Right atrium auricular region (tissue), 2 donors: ENCODE results near the gene KLHL11. TPM values are rescaled to one million over a fixed set of nuclear protein-coding genes. Genes with fewer than 3 reads are reported as not detected.

Experiments used
- DNase-seq: peaks from one replicate; pipeline ENCODE4 v3.0.0-alpha.2; 2019; ENCODE audit warnings: low spot score
- H3K27ac ChIP-seq, 2 donors: fragments of 200-600 bp; sonication (generic); 1 replicate in 1 of 2; 2 replicates in 1 of 2; pipeline ENCODE4 v1.5.1; 2016 to 2019
- H3K27me3 ChIP-seq, 2 donors: fragments of 200-600 bp; sonication (generic); one replicate each; pipeline versions ENCODE4 v1.5.1 to v1.6.0; 2017 to 2019
- H3K36me3 ChIP-seq: fragments of 200-600 bp; sonication (generic); one replicate; pipeline ENCODE4 v1.5.1; 2016
- H3K4me1 ChIP-seq, 2 donors: fragments of 200-600 bp; sonication (generic); one replicate each; pipeline versions ENCODE4 v1.5.1 to v1.6.0; 2017 to 2019
- H3K4me3 ChIP-seq, 2 donors: fragments of 200-600 bp; sonication (generic); 1 replicate in 1 of 2; 2 replicates in 1 of 2; pipeline ENCODE4 v1.5.1; 2017 to 2019; ENCODE audit warnings: mild to moderate bottlenecking in 1 of 2, moderate library complexity in 1 of 2
- H3K9me3 ChIP-seq, 2 donors: fragments of 200-600 bp; sonication (generic); one replicate each; pipeline ENCODE4 v1.5.1; 2019
- total RNA-seq, 2 donors: library from RNA; depleted of rRNA; stranded (reverse); fragments of >200 nt; gene quantifications; one replicate each; pipeline ENCODE4 v1.1.0, GENCODE V29; 2016
- TF ChIP-seq, protein P1 (sequence below), 2 donors: fragments of 200-600 bp; sonication (generic); IDR thresholded peaks; one replicate each; pipeline ENCODE4 v1.5.1; 2019; ENCODE audit warnings: antibody characterized with exemption in 2 of 2

KLHL11 gene
- total RNA-seq, 2 donors from 2014 or later = 6.9 to 8.7 TPM

DNA sequence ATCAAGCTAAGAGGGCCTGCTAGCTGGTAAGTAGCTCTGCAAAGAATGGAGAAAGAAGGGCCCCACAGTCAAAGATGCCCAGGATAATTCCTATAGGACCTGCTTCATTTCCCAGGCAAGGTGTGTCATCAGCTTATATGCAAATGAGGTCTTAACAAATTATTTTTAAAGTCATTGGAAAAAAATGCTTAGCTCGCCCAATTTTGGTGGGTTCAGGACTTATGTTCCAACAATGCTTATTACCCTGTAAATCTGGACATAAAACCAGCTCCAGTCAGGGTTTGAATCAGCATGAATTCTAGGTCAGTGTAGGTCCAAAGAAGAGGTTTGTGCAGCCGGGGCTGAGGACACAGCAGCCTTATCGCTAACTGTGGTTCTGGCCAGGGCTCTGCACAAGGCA is 28.2 kb upstream of the KLHL11 start:
- H3K9me3 ChIP-seq = no peaks in the 10 kb centered on the region
- TF ChIP-seq, protein P1, sequence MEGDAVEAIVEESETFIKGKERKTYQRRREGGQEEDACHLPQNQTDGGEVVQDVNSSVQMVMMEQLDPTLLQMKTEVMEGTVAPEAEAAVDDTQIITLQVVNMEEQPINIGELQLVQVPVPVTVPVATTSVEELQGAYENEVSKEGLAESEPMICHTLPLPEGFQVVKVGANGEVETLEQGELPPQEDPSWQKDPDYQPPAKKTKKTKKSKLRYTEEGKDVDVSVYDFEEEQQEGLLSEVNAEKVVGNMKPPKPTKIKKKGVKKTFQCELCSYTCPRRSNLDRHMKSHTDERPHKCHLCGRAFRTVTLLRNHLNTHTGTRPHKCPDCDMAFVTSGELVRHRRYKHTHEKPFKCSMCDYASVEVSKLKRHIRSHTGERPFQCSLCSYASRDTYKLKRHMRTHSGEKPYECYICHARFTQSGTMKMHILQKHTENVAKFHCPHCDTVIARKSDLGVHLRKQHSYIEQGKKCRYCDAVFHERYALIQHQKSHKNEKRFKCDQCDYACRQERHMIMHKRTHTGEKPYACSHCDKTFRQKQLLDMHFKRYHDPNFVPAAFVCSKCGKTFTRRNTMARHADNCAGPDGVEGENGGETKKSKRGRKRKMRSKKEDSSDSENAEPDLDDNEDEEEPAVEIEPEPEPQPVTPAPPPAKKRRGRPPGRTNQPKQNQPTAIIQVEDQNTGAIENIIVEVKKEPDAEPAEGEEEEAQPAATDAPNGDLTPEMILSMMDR (IDR thresholded peaks at IDR 0.05) = no peak
- peaks cover 69% of the 10 kb centered on the region for H3K36me3 ChIP-seq
- peaks cover 0 to 10% of the 10 kb centered on the region in 2 donors for H3K4me1 ChIP-seq
- H3K27me3 ChIP-seq = no peaks in the 10 kb centered on the region
- H3K27ac ChIP-seq = no peak overlapping the region
- no peak for DNase-seq
- H3K4me3 ChIP-seq = no peak overlapping the region

DNA sequence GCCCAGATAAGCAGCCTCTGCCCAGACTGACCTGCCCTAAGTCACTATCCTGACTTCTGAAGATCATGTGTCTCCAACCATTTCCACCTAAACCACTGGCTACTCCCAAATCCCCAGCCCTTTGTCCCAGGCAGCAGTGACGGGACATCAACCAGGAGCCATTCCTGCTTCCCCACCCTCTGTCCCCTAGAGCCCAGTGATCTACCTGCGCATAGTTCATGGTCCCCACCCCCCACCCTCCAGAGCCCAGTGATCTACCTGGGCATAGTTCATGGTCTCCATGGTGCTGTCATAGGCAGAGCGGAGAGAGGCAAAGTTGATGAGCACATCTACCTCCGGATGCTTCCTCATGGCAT is 26.8 kb upstream of the KLHL11 start:
- H3K27ac ChIP-seq = no peak overlapping the region
- no peak for DNase-seq
- TF ChIP-seq, protein P1 (IDR thresholded peaks at IDR 0.05) = no peak
- H3K36me3 ChIP-seq = peaks cover 69% of the 10 kb centered on the region
- no peaks in the 10 kb centered on the region for H3K9me3 ChIP-seq
- H3K27me3 ChIP-seq = no peaks in the 10 kb centered on the region
- H3K4me3 ChIP-seq = no peak overlapping the region
- H3K4me1 ChIP-seq = peaks cover 0 to 10% of the 10 kb centered on the region in 2 donors

DNA sequence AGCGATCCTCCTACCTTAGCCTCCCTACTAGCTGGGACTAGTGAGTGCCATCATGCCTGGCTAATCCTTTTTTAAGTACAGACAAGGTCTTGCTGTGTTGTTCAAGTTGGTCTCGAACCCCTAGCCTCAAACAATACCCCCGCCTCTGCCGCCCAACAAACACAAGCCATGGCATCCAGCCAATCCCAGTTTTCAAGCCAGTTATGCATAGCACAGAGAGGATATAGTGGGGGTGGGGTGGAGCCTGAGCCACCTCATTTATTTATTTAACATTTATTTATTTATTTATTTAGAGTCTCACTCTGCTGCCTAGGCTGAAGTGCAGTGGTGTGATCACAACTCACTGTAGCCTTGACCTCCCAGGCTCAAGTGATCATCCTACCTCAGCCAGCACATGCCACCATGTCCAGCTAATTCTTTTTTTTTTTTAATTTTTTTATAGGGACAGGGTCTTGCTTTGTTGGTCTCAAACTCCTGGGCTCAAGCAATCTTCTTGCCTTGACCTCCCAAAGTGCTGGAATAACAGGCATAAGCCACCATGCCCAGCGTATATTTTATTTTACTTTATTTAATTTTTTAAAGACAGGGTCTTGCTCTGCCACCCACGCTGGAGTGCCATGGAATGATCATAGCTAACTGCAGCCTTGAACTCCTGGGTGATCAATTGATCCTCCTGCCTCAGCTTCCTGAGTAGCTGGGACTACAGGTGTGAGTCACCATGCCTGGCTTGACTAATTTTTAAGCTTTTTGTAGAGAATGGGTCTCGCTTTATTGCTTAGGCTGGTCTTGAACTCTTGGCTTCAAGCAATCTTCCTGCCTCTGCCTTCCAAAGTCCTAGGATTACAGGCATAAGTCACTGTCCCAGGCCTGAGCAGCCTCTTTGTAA is 26.2 kb upstream of the KLHL11 start:
- H3K27ac ChIP-seq = no peak overlapping the region
- peaks cover 69% of the 10 kb centered on the region for H3K36me3 ChIP-seq
- TF ChIP-seq, protein P1 (IDR thresholded peaks at IDR 0.05) = no peak
- H3K9me3 ChIP-seq = no peaks in the 10 kb centered on the region
- H3K4me1 ChIP-seq = peaks cover 0 to 10% of the 10 kb centered on the region in 2 donors
- no peak overlapping the region for H3K4me3 ChIP-seq
- DNase-seq = no peak
- H3K27me3 ChIP-seq = no peaks in the 10 kb centered on the region

DNA sequence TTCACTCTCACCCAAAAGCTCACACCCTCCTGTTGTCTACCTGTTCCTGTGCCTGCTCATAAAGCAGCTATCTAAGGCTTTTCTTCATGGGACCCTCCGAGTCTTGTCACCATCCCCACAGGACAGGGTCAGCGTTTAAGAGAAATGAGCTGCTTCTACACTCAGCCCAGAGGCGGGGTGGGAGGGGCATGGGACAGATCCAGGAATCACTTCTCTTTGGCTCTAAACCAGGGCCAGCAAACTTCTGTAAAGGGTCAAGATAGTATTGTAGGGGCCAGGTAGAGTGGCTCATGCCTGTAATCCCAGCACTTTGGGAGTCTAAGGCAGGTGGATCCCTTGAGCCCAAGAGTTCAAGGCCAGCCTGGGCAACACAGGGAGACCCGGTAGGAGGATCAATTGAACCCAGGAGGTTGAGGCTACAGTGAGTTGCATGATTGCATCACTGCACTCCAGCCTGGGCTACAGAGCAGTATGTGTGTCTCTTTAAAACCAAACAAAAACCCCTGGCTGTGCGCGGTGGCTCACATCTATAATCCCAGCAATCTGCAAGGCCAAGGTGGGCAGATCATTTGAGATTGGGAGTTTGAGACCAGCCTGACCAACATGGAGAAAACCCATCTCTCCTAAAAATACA is 23.2 kb upstream of the KLHL11 start:
- peaks cover 90% of the 10 kb centered on the region for H3K36me3 ChIP-seq
- no peaks in the 10 kb centered on the region for H3K9me3 ChIP-seq
- no peak for DNase-seq
- H3K27me3 ChIP-seq = no peaks in the 10 kb centered on the region
- no peak overlapping the region for H3K27ac ChIP-seq
- TF ChIP-seq, protein P1 (IDR thresholded peaks at IDR 0.05) = no peak
- H3K4me1 ChIP-seq = no peaks in the 10 kb centered on the region
- H3K4me3 ChIP-seq = no peak overlapping the region

DNA sequence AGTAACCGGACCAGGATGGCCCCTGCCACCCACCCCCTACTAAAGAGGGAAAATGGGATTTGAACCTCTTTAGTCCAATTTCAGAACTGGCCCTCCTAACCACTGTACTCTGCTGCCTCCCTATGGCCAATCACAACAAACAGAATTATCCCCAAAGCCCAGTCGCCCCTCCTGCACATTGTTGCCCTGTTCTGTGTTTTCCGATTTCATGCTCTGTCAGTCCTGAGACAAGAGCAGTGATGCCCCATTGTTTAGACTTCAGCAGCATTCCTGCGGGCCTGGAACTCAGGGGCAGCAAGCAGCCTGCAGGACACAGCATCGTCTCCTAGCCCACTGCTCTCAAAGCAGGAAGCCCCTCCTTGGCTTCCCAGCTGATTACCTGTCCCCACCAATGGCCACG is 20.5 kb upstream of the KLHL11 start:
- no peak overlapping the region for H3K4me3 ChIP-seq
- TF ChIP-seq, protein P1 (IDR thresholded peaks at IDR 0.05) = peak in 1 of 2 donors; percentile 38
- DNase-seq = no peak
- H3K27me3 ChIP-seq = no peaks in the 10 kb centered on the region
- H3K4me1 ChIP-seq = no peaks in the 10 kb centered on the region
- H3K36me3 ChIP-seq = peaks cover 76% of the 10 kb centered on the region
- H3K27ac ChIP-seq = no peak overlapping the region
- no peaks in the 10 kb centered on the region for H3K9me3 ChIP-seq
